PC-9 (cell line): Measurements from ENCODE around the gene EPHA1. TPM values are rescaled to one million over a fixed set of nuclear protein-coding genes. Genes with fewer than 3 reads are reported as not detected.
"Not testable (repeated sequence)": the region's sequence is repeated elsewhere in the genome, so short reads cannot be mapped to it uniquely, and the experiment has no call there.

Experiments
- BruUV-seq: library from RNA; stranded (reverse); fragments of 400-500 nt; replicated peaks from 2 replicates; lab custom pipeline; 2021; lab: Mats Ljungman, UMichigan
- CTCF ChIA-PET: fragments of 300-600 bp; sonication (Branson Sonifier 250); formaldehyde crosslinking; loops from one replicate; lab custom pipeline; 2022; ENCODE audit warnings: antibody characterized with exemption; lab: Charles Lee
- POLR2A ChIA-PET: fragments of 300-600 bp; sonication (Branson Sonifier 250); formaldehyde crosslinking; loops from one replicate; lab custom pipeline; 2022; ENCODE audit warnings: antibody characterized with exemption; ENCODE audit not compliant: unreplicated experiment; lab: Charles Lee
- DNase-seq, 2 experiments: peaks; one replicate each; pipeline versions ENCODE4 v3.0.0 to v3.0.0-alpha.2; 2015 to 2022; ENCODE audit warnings: mixed read lengths in 1 of 2
- H2AFZ ChIP-seq: fragments of 200-600 bp; sonication (generic); 2 replicates; pipeline ENCODE4 v1.8.1; 2017; ENCODE audit warnings: antibody characterized with exemption
- H3F3A ChIP-seq: fragments of 200-600 bp; sonication (generic); 2 replicates; pipeline ENCODE4 v1.8.1; 2017; ENCODE audit warnings: antibody characterized with exemption, mild to moderate bottlenecking, low read depth; ENCODE audit not compliant: insufficient read depth
- H3K27ac ChIP-seq: fragments of 200-600 bp; sonication (generic); 2 replicates; pipeline ENCODE4 v1.6.1; 2016; ENCODE audit warnings: mixed run types
- H3K27me3 ChIP-seq: fragments of 200-600 bp; sonication (generic); 2 replicates; pipeline ENCODE4 v1.6.1; 2016; ENCODE audit warnings: low read depth, mixed run types; ENCODE audit not compliant: insufficient read depth
- H3K36me3 ChIP-seq: fragments of 200-600 bp; sonication (generic); 2 replicates; pipeline ENCODE4 v1.6.1; 2016; ENCODE audit warnings: low read depth, mixed run types
- H3K4me1 ChIP-seq: fragments of 200-600 bp; sonication (generic); replicated peaks from 2 replicates; pipeline ENCODE4 v1.6.1; 2016; ENCODE audit warnings: mixed run types; ENCODE audit not compliant: insufficient read depth
- H3K4me2 ChIP-seq: fragments of 200-600 bp; sonication (generic); 2 replicates; pipeline ENCODE4 v1.6.1; 2017; ENCODE audit warnings: mixed run types
- H3K4me3 ChIP-seq: fragments of 200-600 bp; sonication (generic); 2 replicates; pipeline ENCODE4 v1.6.1; 2016; ENCODE audit warnings: mixed run types
- H3K79me2 ChIP-seq: fragments of 200-600 bp; sonication (generic); 2 replicates; pipeline ENCODE4 v1.6.1; 2017; ENCODE audit warnings: low read depth, mixed run types
- H3K9me2 ChIP-seq: fragments of 200-600 bp; sonication (generic); 2 replicates; pipeline ENCODE4 v1.8.1; 2017; ENCODE audit warnings: mild to moderate bottlenecking; ENCODE audit not compliant: insufficient read depth
- H3K9me3 ChIP-seq: fragments of 200-600 bp; sonication (generic); 2 replicates; pipeline ENCODE4 v1.8.1; 2016; ENCODE audit warnings: low read depth; ENCODE audit not compliant: insufficient read depth
- H4K20me1 ChIP-seq: fragments of 200-600 bp; sonication (generic); 2 replicates; pipeline ENCODE4 v1.8.1; 2017; ENCODE audit not compliant: insufficient read depth
- EZH2 ChIP-seq: fragments of 200-600 bp; sonication (generic); IDR thresholded peaks from 2 replicates; pipeline ENCODE4 v1.8.0; 2017; ENCODE audit warnings: antibody characterized with exemption, low read depth
- intact Hi-C: fragments of 100-400 bp; cut with micrococcal nuclease; formaldehyde crosslinking; loops from one replicate; pipeline ENCODE4 v1.10.0; 2022; ENCODE audit not compliant: unreplicated experiment
- total RNA-seq: library from RNA; stranded (reverse); gene quantifications from 2 replicates; pipeline ENCODE4 v1.2.3, GENCODE V29; 2021
- TF ChIP-seq, protein P1 (sequence below): fragments of 200-600 bp; sonication (generic); conservative IDR thresholded peaks from 2 replicates; pipeline ENCODE4 v1.6.1; 2017; ENCODE audit warnings: mixed run types, antibody characterized with exemption, mild to moderate bottlenecking, moderate library complexity

The EPHA1 gene
- total RNA-seq, 1 experiment from 2014 or later: 35.5 TPM

DNA sequence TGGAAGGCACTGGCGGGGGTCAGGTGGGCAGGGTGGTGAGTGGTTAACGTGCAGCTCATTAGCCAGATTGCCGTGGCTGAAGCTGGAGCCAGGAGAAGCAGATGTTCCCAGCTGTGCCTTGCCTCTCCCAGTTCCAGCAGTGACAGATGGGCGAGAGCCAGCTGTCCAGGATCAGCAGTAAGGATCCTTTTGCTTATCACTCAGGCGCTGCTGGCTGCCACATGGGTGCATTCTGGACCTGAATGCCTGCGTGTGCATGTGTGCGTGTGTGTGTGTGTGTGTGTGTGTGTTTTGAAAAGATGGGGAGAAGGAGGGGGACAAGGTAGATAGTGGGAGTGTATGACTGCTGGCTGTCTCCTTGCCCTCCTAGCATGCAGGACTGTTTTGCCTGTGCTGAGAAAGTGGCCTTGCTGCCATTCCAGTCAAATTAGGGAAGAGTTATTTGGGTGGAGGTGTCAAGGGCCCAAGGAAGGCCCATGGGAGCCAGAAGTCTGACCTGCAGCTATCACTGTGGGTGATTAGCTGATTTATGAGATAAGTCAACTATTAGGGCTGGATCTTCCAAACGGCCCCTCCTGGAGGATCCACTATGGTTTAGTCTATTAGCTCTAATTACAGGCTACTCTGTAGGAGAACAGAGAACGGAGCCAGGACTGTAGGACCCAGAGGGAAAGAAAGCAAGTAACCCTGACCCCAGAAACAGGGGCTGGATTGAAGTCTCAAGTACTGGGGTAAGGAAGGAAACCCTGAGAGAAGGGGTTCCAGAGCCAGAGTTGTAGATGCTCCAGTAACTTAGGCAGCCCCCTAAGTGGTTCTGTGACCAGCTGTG lies 3.3 kb downstream of the EPHA1 start:
- 0 out of 2 replicates have a peak, but pooled peaks cover 2% of the 10 kb centered on the region for H3K36me3 ChIP-seq
- H3F3A ChIP-seq: peaks cover 9% of the 10 kb centered on the region; the same call in 1 of the 2 replicates
- no peak overlapping the region for H3K4me2 ChIP-seq
- no TSS peak for BruUV-seq
- H3K9me2 ChIP-seq: no peaks in the 10 kb centered on the region
- ChIA-PET CTCF (no interaction called here), POLR2A (interaction anchor here (0.6 to 0.8 kb wide), 2 partner anchors 10 to 46 kb away, joined by 9 to 11 read pairs; no protein-coding TSS in a partner anchor)
- H4K20me1 ChIP-seq: no peaks in the 10 kb centered on the region
- H3K79me2 ChIP-seq: peaks cover 25% of the 10 kb centered on the region
- H3K27ac ChIP-seq: no peak overlapping the region
- TF ChIP-seq EZH2: no peak
- TF ChIP-seq, protein P1, sequence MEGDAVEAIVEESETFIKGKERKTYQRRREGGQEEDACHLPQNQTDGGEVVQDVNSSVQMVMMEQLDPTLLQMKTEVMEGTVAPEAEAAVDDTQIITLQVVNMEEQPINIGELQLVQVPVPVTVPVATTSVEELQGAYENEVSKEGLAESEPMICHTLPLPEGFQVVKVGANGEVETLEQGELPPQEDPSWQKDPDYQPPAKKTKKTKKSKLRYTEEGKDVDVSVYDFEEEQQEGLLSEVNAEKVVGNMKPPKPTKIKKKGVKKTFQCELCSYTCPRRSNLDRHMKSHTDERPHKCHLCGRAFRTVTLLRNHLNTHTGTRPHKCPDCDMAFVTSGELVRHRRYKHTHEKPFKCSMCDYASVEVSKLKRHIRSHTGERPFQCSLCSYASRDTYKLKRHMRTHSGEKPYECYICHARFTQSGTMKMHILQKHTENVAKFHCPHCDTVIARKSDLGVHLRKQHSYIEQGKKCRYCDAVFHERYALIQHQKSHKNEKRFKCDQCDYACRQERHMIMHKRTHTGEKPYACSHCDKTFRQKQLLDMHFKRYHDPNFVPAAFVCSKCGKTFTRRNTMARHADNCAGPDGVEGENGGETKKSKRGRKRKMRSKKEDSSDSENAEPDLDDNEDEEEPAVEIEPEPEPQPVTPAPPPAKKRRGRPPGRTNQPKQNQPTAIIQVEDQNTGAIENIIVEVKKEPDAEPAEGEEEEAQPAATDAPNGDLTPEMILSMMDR: no peak
- no peak overlapping the region for H2AFZ ChIP-seq
- H3K9me3 ChIP-seq: no peaks in the 10 kb centered on the region
- no peaks in the 10 kb centered on the region for H3K27me3 ChIP-seq
- H3K4me3 ChIP-seq: no peak overlapping the region
- intact Hi-C loops: loop anchor here (5.0 kb wide), 1 partner anchor 188 kb away; no protein-coding TSS in a partner anchor
- peak in 1 of 2 experiments; percentile 26 for DNase-seq
- H3K4me1 ChIP-seq: peaks cover 23% of the 10 kb centered on the region

DNA sequence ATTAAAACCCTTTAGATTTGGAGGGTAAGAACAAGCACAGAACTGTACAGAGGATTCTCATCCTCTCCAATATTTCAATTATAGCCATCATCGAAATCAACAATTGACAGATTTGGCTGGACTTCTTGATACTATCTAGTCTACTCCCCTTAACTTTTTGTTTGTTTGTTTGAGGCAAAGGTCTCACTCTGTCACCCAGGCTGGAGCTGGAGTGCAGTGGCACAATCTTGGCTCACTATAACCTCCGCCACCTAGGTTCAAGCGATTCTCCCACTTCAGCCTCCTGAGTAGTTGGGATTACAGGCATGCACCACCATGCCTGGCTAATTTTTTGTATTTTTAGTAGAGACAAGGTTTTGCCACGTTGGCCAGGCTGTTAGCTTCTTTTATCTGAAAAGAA lies 6.4 kb downstream of the EPHA1 start:
- CTCF ChIA-PET, BruUV-seq, H3K36me3 ChIP-seq, H3K9me3 ChIP-seq, H3K27ac ChIP-seq, H3K27me3 ChIP-seq, intact Hi-C loops, H3K4me1 ChIP-seq, H3K4me3 ChIP-seq, H4K20me1 ChIP-seq, POLR2A ChIA-PET, H3K9me2 ChIP-seq, H2AFZ ChIP-seq, H3K4me2 ChIP-seq, H3F3A ChIP-seq: not testable (repeated sequence)
- DNase-seq: peak in 1 of 2 experiments; percentile 22
- peaks cover 15% of the 10 kb centered on the region for H3K79me2 ChIP-seq

DNA sequence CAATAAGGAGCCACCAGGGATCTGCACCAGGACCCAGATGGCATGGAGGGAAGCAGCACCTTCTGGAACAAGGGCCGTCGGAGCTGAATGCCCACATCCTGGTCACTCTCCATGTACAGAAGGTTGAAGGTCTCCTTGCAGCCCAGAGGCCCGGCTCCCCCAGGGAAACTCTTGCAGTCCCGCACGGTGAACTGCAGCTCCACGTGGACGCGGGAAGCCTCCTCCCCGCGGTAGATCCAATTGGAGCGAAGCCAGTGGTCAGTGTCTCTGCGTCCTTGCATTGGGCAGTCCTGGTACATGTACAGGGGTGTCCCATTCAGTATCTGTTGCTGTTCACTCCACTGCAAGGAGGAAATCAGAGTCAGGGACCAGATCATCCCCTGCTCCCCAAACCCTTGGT lies 7.4 kb downstream of the EPHA1 start:
- peaks cover 5% of the 10 kb centered on the region; the same call in 1 of the 2 replicates for H3F3A ChIP-seq
- no peak overlapping the region for H3K27ac ChIP-seq
- 0 out of 2 replicates have a peak, but pooled peaks cover 2% of the 10 kb centered on the region for H3K36me3 ChIP-seq
- H4K20me1 ChIP-seq: no peaks in the 10 kb centered on the region
- H3K27me3 ChIP-seq: no peaks in the 10 kb centered on the region
- no peak overlapping the region for H2AFZ ChIP-seq
- no peaks in the 10 kb centered on the region for H3K9me3 ChIP-seq
- TF ChIP-seq, protein P1: no peak
- TF ChIP-seq EZH2: no peak
- no peak overlapping the region for H3K4me2 ChIP-seq
- POLR2A ChIA-PET: no interaction called here
- no peaks in the 10 kb centered on the region for H3K4me1 ChIP-seq
- peaks cover 8% of the 10 kb centered on the region; the same call in 1 of the 2 replicates for H3K79me2 ChIP-seq
- no peak overlapping the region for H3K4me3 ChIP-seq
- CTCF ChIA-PET: interaction anchor here (0.5 to 0.7 kb wide), 2 partner anchors 16 to 389 kb away, joined by 5 to 7 read pairs; no protein-coding TSS in a partner anchor
- DNase-seq: peak in 1 of 2 experiments; percentile 28
- intact Hi-C loops: no loop called here
- no TSS peak for BruUV-seq
- H3K9me2 ChIP-seq: no peaks in the 10 kb centered on the region
